SH-SY5Y (cell line): Measurements from ENCODE around the gene AFG1L.

Experiments used
- GATA2 ChIP-seq: IDR thresholded peaks from 2 replicates; pipeline ENCODE4 v1.6.1; 2011; ENCODE audit warnings: mild to moderate bottlenecking, low read depth, low read length
- GATA3 ChIP-seq: IDR thresholded peaks from 2 replicates; pipeline ENCODE4 v1.6.1; 2011; ENCODE audit warnings: low read depth, mild to moderate bottlenecking, low read length, moderate library complexity

DNA sequence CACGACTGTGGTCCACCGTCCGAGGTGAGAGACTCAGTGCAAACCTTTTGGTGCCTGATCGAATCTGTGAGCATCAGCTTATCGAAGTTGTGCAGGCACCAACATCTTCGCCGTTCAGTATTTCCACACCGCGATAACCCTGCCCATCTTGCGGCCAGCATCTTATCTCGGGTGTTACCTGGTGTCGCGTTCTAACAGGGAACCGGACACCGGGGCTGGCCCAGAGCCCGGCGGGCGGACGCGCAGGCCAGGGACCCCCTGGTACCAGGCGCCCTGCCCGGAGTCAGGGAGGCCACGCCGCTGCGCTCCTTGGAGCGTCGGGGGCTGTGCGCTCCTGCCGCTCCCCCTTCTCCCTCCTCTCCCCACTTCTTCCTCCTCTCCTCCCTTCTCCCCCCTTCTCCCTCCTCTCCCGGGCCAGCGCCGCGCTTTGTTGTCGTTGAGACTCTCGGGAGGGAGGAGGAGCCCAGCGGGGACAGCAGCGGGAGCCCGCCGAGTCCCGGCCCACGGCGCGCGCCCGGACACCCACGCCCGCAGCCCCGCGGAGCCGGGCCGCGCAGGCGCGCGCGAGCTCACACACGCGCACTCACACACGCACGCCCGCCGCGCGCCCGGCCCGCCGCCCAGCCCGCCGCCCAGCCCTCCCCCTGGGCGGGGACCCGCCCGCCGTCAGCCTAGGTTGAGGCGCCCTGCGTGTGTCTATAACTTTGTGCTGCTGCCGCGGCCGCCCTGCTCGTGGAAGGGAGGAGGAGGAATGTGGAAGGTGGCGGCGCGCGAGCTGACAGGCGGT is 264.4 kb downstream of the AFG1L start:
- no peak; the same call in 1 of the 2 replicates for TF ChIP-seq GATA2
- no peak for TF ChIP-seq GATA3
